Stimulated activated CD8-positive, alpha-beta memory T cell treated with anti-CD3 and anti-CD28 coated beads, Interleukin-7, amount 100 ng/mL, for 24 hours (primary cell): ENCODE data around the gene PRCD.
"Not testable (repeated sequence)": the region's sequence is repeated elsewhere in the genome, so short reads cannot be mapped to it uniquely, and the experiment has no call there.

Source experiments
- DNase-seq: peaks from one replicate; pipeline ENCODE4 v3.0.0-alpha.2; 2020; ENCODE audit warnings: low read depth

PRCD gene

GRCh38 chr17:76504117-76504516 lies 35.7 kb upstream of the PRCD start:
- DNase-seq, result no peak

DNA sequence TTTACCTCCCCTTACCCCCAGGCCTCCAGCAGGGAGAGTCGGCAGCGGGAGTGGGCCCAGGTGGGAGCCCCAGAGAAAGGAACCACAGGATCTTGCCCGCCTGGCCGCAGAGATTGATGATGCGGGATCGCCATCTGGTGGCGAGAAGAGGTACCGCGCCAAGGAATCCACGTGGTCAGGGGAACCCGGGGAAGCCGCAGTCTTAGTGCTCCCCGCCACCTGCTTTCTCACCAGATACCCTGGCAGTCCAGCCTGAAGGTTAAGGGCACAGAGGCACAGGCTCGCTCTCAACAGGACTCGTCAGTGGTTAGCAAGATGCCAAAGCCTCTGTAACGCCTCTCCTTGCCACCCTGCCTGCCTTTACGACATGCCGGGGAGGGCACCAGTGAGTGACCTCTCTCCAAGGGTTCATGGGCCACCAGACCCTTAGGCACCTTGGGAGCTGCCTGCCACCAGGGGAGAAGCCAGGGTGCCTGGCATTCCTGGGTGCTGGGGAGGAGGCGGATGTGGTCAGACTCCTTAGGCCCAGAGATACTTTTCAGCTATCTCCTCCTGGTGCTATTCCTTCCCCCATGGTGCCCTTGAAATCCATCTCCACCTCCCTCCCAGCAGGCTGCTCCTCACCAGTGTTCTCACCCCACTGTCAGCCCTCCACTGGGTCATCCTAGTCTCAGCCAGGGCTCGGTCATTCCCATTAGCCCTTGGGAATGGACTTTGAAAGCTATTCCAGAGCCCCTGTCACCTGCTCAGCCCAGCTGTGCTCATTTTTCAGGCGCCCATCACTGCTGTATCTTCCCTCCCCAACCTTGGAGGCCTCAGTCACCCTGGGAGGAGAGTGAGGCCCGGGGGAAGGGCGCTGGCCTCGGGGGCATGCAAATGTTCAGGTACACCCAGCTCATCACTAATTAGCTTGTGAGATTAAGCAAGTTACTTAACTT lies 33.2 kb upstream of the PRCD start:
- DNase-seq, result peak; percentile 78

DNA sequence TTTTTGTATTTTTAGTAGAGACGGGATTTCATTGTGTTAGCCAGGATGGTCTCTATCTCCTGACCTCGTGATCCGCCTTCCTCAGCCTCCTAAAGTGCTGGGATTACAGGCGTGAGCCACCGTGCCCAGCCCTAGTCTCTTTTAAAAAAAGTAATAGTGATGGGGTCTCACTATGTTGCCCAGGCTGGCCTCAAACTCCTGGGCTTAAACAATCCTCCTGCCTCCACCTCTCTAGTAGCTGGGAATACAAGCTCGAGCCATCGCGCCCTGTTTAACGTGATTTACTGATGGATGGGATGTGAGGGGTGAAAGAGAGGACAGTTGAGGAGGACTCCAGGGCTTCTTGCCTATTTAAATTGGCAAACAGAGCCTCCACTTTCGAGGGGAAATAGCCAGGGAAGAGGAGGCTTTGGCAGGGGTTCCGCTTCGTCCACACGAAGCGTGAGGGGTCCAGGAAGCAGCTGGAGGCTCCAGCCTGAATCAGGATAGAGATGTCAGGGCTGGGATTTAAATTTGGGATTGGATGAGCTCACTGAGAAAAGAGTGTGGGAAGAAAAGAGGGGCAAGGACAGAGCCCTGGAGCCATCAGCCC lies 31.3 kb upstream of the PRCD start:
- not testable (repeated sequence) for DNase-seq

- no peak for DNase-seq
Observed at GRCh38 chr17:76510831-76511244, 29.0 kb upstream of the PRCD start.

- DNase-seq, result no peak
Observed at GRCh38 chr17:76511668-76512365, 28.0 kb upstream of the PRCD start.

DNA sequence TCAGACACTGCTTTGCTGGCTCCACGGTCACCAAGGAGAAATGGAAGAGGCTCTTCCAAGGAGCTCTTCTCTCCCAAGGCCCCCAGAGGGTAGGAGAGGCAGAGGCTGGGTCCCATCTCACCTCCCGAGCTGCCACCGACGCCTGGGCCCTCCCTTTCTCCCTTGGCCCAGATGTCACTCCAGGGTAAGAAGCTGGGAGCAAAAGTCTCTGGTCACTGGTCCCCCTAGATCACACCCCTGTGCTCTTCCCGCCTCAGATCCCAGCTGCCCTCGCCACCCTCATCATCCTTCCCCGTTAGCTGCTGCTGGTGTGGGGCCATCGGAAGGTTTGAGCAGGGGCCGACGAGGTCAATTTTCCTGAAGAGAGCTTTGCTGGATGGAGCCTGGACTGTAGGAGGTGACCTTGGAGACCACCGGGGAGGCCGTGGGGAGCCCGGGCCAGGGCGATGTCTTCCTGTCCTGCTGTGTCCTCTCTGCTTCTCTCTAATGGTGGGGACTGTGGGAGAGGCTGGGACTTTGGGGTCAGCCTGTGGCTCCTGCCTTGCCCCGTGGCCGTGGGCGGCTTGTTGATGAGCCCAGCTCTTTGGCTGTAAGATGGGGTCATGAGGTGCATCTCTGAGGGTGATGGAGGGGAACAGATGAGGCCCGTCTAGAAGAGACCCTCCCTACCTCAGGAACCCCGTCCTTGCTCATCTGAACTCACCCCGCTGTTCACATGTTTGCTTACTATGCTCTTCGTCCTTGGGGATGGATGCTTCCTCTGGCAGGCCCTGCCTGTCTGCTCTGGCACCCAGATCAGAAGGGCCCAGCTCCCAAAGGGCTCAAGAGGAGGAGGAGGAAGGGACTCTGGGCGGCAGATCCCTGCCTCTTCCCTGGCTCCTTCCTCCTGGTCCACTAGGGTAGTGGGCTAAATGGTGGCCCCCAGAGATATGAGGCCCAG lies 27.2 kb upstream of the PRCD start:
- no peak for DNase-seq

DNA sequence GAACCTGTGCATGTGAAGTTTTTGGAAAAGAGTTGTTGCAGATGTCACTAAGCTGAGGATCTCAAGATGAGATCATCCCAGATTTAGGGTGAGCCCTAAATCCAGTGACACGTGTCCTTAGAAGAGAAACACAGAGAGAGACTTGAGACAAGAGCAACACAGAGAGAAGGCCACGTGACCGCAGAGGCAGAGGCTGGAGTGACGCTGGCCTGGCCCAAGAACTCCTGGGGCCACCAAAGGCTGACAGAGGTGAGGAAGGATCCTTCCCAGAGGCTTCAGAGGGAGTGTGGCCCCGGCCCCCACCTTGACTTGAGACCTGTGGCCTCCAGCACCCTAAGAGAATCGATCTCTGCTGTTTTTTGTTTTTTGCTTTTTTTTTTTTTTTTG lies 26.5 kb upstream of the PRCD start:
- DNase-seq, result no peak

GRCh38 chr17:76514355-76514754 lies 25.5 kb upstream of the PRCD start:
- not testable (repeated sequence) for DNase-seq

DNA sequence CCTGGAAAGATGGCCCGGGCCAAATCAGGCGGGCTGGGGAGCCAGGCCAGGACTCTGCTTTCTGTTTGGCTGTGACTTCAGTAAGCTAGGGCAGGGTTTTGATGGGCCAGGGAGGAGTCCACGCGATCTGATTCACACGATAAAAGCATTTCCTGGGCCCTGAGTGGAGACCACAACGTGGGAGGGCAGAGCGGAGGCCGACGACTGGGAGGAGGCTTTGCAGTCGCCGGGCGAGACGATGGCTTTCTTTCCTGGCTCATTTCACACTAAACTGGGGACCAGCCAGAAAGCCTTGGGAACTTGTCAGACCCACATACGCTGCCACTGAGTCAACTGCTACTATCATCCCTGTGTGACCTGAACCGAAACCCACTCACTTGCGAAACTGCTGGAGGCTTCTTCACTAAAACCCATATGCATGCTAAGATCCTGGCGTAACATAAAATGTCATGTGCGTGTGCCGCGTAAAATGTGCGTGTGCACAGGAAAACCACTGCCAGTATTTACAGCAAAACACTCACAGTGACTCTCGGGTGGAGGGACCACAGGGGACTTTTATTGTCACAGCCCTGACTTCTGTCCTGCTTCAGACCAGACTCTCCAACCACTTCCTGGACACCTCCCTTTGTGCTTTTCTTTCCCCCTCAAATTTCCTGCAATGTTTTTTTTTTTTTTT lies 24.4 kb upstream of the PRCD start:
- DNase-seq, result peak; percentile 57

DNA sequence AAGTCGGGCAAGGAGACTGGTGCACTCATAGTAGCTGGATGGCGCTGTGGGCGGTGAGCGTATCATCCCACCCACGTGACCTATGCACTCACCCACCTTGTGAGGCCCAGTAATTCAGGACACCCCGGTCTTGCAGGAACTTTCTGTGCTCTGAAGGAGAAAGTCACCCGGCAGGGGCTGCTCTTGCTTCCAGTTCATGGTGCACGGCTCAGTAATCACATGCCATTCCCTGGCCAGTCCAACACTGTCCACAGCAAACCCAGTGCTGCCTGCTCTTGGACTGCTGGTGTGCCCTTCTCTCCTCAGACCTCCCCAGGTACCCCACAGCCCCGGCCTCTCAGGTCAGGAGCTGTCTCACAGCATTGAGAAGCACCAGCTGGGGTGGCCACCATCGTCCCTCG lies 22.2 kb upstream of the PRCD start:
- no peak for DNase-seq

DNA sequence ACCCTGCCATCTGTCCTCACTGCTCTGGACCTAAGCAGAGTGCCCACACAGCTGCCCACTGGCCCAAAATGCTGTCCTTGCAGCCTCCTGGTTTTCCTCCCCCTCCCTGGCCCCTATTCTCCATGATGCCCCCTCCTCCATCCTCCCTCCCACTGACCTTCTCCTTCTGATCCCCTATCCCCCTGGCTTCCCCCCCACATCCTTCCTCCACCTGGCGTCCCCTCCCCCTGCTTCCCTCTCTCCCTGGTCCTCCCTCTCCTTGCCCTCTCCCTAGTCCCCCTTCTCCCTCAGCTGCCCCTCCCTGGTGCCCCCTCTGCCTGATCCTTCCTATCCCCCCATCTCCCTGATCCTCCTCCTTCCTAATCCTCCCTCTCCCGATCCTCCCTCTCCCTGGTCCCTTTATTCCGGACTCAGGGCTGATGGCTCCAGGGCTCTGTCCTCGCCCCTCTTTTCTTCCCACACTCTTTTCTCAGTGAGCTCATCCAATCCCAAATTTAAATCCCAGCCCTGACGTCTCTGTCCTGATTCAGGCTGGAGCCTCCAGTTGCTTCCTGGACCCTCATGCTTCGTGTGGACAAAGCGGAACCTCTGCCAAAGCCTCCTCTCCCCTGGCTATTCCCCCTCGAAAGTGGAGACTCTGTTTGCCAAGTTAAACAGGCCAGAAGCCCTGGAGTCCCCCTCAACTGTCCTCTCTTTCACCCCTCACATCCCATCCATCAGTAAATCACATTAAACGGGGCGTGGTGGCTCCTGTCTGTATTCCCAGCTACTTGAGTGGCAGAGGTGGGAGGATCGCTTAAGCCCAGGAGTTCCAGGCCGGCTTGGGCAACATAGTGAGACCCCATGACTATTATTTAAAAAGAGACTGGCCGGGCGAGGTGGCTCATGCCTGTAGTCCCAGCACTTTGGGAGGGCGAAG lies 20.5 kb upstream of the PRCD start:
- no peak for DNase-seq

GRCh38 chr17:76521262-76521661 lies 18.6 kb upstream of the PRCD start:
- no peak for DNase-seq

DNA sequence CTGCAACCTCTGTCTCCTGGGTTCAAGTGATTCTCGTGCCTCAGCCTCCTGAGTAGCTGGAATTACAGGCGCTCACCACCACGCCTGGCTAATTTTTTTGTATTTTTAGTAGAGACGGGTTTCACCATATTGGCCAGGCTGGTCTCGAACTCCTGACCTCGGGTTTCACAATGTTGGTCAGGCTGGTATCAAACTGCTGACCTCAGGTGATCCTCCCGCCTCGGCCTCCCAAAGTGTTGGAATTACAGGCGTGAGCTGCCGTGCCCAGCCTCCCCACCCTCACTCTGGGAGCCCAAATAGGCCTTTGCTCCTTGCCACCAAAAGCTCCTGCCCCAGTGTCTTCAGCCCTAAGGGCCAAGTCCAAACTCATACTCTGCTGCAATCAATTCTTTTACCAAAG lies 18.2 kb upstream of the PRCD start:
- not testable (repeated sequence) for DNase-seq

- DNase-seq, result peak; percentile 65
Observed at GRCh38 chr17:76523084-76524037, 16.5 kb upstream of the PRCD start.

DNA sequence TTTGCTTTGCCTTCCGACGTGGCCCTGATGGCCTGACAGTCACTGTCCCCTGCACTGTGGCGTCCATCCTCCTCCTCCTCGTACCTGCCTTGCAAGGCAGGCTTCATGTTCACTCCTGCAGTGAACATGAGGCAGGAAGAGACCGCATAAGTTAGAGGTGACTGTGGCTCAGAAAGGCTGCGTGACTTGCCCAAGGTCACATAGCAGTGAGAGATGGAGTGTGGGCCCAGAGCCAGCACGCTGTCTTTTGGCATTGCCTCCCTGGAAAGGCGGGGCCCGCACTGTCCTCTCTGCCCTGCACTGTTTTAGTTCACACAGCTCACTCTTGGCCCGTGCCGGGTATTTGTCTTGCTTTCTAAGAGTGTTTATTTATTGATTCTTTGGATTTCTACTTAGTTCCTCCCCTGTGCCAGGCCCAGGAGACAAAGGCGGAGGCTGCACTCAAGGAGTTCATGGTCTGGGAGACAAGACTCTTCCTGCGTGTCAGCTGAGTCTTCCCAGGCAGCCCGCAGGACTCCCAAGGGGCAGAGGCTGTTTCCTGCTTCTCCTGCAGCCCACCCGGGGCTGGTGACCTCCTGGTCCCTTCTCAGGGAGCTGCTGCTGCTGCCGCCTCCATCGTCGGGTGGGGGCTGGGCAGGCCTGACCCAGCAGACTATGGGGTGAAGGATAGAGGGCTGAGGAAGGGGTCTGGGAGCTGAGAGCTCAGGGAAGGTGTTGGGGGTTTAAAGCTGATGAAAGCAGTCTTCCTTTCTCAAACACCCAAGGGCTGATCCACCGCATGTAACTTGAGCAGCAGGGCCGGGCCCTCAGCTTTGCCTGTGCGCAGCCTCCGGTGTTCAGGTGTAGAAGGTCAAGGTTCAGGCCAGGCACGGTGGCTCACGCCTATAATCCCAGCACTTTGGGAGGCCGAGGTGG lies 15.0 kb upstream of the PRCD start:
- DNase-seq, result no peak

DNA sequence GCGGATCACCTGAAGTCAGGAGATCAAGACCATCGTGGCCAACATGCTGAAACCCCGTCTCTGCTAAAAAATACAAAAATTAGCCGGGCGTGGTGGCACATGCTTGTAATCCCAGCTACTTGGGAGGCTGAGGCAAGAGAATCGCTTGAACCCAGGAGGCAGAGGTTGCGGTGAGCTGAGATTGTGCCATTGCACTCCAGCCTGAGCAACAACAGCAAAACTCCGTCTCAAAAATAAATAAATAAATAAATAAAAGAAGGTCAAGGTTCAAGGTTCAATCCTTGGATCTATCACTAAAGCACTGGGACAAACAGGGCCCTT lies 14.4 kb upstream of the PRCD start:
- not testable (repeated sequence) for DNase-seq

- DNase-seq, result not testable (repeated sequence)
Observed at GRCh38 chr17:76527016-76527415, 12.8 kb upstream of the PRCD start.
